ENCODE measurements around the gene SMIM24.
A peak's percentile ranks its signal among the peaks of the same experiment; 100 is the strongest.
"Not testable (repeated sequence)": the region's sequence is repeated elsewhere in the genome, so short reads cannot be mapped to it uniquely, and the experiment has no call there.

The SMIM24 gene

DNA sequence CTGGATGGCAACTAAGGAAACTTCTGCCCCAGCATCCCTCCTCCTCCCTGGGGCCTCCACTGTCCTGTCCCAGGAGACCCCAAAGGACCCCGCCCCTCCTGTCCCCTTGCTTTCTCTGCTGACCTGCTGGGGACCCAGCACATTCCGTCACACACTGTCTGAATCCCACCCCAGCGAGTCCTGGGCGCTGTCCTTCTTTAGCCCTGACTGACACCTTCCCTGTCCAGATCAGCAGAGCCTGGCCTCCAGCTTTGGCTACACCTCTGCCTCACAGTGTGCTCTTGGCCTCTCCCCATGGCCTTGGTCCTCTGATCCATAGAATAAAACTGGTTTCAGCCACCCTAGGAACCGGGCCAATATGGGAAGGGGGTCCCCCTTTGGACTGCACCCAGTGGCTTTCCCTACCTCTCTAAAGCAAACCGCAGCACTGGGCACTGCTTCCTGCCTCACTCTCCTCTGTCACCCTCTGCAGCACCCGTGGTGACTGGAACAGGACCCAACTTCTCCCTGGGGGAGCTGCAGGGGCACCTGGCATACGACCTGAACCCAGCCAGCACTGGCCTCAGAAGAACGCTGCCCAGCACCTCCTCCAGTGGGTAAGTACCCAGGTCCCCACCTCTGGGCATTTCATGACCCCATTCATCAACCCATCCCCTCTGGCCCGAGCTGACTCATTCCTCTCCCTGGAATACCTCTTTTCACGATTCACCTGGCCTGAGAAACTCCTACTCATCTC is 46.4 kb downstream of the SMIM24 start:
- TF ChIP-seq, protein P1, sequence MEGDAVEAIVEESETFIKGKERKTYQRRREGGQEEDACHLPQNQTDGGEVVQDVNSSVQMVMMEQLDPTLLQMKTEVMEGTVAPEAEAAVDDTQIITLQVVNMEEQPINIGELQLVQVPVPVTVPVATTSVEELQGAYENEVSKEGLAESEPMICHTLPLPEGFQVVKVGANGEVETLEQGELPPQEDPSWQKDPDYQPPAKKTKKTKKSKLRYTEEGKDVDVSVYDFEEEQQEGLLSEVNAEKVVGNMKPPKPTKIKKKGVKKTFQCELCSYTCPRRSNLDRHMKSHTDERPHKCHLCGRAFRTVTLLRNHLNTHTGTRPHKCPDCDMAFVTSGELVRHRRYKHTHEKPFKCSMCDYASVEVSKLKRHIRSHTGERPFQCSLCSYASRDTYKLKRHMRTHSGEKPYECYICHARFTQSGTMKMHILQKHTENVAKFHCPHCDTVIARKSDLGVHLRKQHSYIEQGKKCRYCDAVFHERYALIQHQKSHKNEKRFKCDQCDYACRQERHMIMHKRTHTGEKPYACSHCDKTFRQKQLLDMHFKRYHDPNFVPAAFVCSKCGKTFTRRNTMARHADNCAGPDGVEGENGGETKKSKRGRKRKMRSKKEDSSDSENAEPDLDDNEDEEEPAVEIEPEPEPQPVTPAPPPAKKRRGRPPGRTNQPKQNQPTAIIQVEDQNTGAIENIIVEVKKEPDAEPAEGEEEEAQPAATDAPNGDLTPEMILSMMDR (IDR thresholded peaks at IDR 0.05; ENCODE audit: low read depth, low read length): no peak
- TF ChIP-seq EZH2phosphoT487 (IDR thresholded peaks at IDR 0.05; ENCODE audit: low read depth): no peak
- no peaks in the 10 kb centered on the region for H3K27me3 ChIP-seq (ENCODE audit: low read depth, low read length)
- H3K9ac ChIP-seq (ENCODE audit: low read length): peak overlapping the region; percentile 76
- peaks cover 35% of the 10 kb centered on the region for H3K36me3 ChIP-seq (replicated peaks; ENCODE audit: low read depth, low read length)
- peaks cover 3% of the 10 kb centered on the region; the same call in 1 of the 2 replicates for H3K79me2 ChIP-seq (ENCODE audit: low read length)
- no peak overlapping the region for H2AFZ ChIP-seq (ENCODE audit: low read depth, low read length)
- H4K20me1 ChIP-seq (ENCODE audit: insufficient read depth, low read length): peaks cover 4% of the 10 kb centered on the region; the same call in 1 of the 2 replicates
- peak overlapping the region; percentile 68 for H3K27ac ChIP-seq (ENCODE audit: low read length)
- peak overlapping the region; percentile 99 for H3K4me2 ChIP-seq (ENCODE audit: low read length)
- H3K4me3 ChIP-seq (ENCODE audit: low read length): peak overlapping the region; percentile 84
- H3K4me1 ChIP-seq (ENCODE audit: low read length): peaks cover 10% of the 10 kb centered on the region
- H3K9me3 ChIP-seq (ENCODE audit: insufficient read depth, low read length): no peaks in the 10 kb centered on the region

DNA sequence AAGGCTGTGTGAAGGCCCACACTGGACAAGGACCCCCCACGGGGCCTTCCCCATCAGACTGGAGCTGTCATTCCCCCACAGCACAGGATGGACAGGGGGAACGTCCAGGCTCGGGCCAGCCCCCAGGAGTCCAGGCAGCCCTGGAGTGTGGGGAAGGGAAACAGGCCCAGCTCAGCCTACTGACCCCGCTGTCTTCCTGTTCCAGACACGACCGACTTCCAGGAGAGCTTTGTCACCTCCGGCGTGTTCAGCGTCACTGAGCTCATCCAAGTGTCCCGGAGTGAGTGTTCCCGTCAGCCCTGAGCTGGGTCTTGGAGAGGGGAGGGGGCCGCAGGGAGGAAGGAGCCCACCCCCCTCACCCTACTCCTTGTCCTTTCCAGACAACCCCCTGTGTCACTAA is 47.0 kb downstream of the SMIM24 start:
- TF ChIP-seq, protein P1 (IDR thresholded peaks at IDR 0.05; ENCODE audit: low read depth, low read length): no peak
- TF ChIP-seq EZH2phosphoT487 (IDR thresholded peaks at IDR 0.05; ENCODE audit: low read depth): no peak
- no peak overlapping the region for H3K4me3 ChIP-seq (ENCODE audit: low read length)
- no peak overlapping the region for H3K27ac ChIP-seq (ENCODE audit: low read length)
- H3K36me3 ChIP-seq (replicated peaks; ENCODE audit: low read depth, low read length): peaks cover 30% of the 10 kb centered on the region
- no peak overlapping the region for H3K9ac ChIP-seq (ENCODE audit: low read length)
- peaks cover 3% of the 10 kb centered on the region; the same call in 1 of the 2 replicates for H3K79me2 ChIP-seq (ENCODE audit: low read length)
- peaks cover 4% of the 10 kb centered on the region; the same call in 1 of the 2 replicates for H4K20me1 ChIP-seq (ENCODE audit: insufficient read depth, low read length)
- H3K4me2 ChIP-seq (ENCODE audit: low read length): no peak overlapping the region
- no peaks in the 10 kb centered on the region for H3K9me3 ChIP-seq (ENCODE audit: insufficient read depth, low read length)
- H3K4me1 ChIP-seq (ENCODE audit: low read length): peaks cover 15% of the 10 kb centered on the region
- no peak overlapping the region for H2AFZ ChIP-seq (ENCODE audit: low read depth, low read length)
- H3K27me3 ChIP-seq (ENCODE audit: low read depth, low read length): no peaks in the 10 kb centered on the region

DNA sequence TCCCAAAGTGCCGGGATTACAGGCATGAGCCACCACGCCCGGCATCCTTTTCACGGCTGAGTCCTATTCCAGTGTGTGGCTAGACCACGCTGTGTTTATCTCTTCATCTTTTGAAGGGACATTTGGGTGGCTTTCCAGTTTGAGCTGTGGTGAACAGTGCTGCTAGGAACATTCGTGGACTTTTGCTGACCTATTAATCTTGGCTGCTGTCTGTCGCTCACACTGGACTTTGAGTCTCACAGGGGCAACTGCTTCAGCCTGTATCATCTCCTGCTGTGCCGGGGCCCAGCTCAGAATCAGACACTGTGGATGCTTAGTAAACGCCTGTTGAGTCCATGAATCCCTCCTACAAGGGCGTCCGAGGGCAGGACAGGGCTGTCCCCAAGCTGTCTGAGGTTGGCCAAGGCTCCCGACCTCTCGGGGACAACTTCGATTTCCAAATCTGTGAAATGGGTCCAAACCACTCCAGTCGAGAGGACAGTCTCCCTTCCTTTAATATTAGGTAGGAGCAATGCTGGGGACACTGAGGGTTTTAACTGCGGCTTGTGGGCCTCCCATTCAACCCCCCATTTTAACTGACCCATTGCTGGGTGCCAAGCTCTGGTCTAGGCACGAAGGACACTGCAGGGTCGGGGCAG is 48.4 kb downstream of the SMIM24 start:
- peaks cover 4% of the 10 kb centered on the region; the same call in 1 of the 2 replicates for H4K20me1 ChIP-seq (ENCODE audit: insufficient read depth, low read length)
- H3K4me1 ChIP-seq (ENCODE audit: low read length): peaks cover 17% of the 10 kb centered on the region
- no peak overlapping the region for H2AFZ ChIP-seq (ENCODE audit: low read depth, low read length)
- no peak overlapping the region for H3K4me3 ChIP-seq (ENCODE audit: low read length)
- TF ChIP-seq EZH2phosphoT487 (IDR thresholded peaks at IDR 0.05; ENCODE audit: low read depth): no peak
- TF ChIP-seq, protein P1 (IDR thresholded peaks at IDR 0.05; ENCODE audit: low read depth, low read length): no peak
- H3K27ac ChIP-seq (ENCODE audit: low read length): no peak overlapping the region
- H3K9me3 ChIP-seq (ENCODE audit: insufficient read depth, low read length): no peaks in the 10 kb centered on the region
- H3K36me3 ChIP-seq (replicated peaks; ENCODE audit: low read depth, low read length): peaks cover 25% of the 10 kb centered on the region
- H3K79me2 ChIP-seq (ENCODE audit: low read length): peaks cover 3% of the 10 kb centered on the region; the same call in 1 of the 2 replicates
- no peak overlapping the region for H3K9ac ChIP-seq (ENCODE audit: low read length)
- H3K27me3 ChIP-seq (ENCODE audit: low read depth, low read length): no peaks in the 10 kb centered on the region
- H3K4me2 ChIP-seq (ENCODE audit: low read length): no peak overlapping the region

DNA sequence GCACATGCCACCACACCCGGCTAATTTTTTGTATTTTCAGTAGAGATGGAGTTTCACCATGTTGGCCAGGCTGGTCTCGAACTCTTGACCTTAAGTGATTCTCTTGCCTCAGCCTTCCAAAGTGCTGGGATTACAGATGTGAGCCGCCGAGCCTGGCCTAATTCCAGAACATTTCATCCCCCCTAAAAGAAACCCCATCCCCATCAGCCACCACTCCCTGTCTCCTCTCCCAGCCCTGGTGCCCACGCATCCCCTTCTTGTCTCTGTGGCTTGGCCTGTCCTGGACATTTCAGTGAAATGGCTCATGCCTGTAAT is 50.0 kb downstream of the SMIM24 start:
- Histone ChIP-seq H3K4me1 (ENCODE audit: low read length) (peaks cover 13% of the 10 kb centered on the region), H3K36me3 (replicated peaks; ENCODE audit: low read depth, low read length) (peaks cover 27% of the 10 kb centered on the region)
- not testable (repeated sequence) for H4K20me1 ChIP-seq (ENCODE audit: insufficient read depth, low read length); H3K9me3 ChIP-seq (ENCODE audit: insufficient read depth, low read length); H3K79me2 ChIP-seq (ENCODE audit: low read length); H3K4me2 ChIP-seq (ENCODE audit: low read length); H2AFZ ChIP-seq (ENCODE audit: low read depth, low read length); H3K27ac ChIP-seq (ENCODE audit: low read length); H3K27me3 ChIP-seq (ENCODE audit: low read depth, low read length); H3K4me3 ChIP-seq (ENCODE audit: low read length); H3K9ac ChIP-seq (ENCODE audit: low read length)
